ENCODE measurements around the gene KLHL7. TPM values are rescaled to one million over a fixed set of nuclear protein-coding genes. Genes with fewer than 3 reads are reported as not detected.

The KLHL7 gene
- total and polyA plus RNA-seq, 4 donors, result 5.4 to 14.1 (median 9.9) TPM

- no peak for DNase-seq (ENCODE audit: low spot score)
- Histone ChIP-seq H3K4me3 (ENCODE audit: low read depth in 1 of 3, low read length in 3 of 3) (no peak overlapping the region), H3K9me3 (ENCODE audit: control insufficient read depth in 4 of 4, low read length in 3 of 4) (no peaks in the 10 kb centered on the region), H3K4me1 (ENCODE audit: control insufficient read depth in 4 of 4, insufficient read depth in 4 of 4, low read length in 3 of 4) (peaks cover 2 to 20% (median 9%) of the 10 kb centered on the region in 4 donors), H3K27ac (ENCODE audit: low read depth in 1 of 2, low read length in 2 of 2) (no peak overlapping the region), H3K27me3 (ENCODE audit: control insufficient read depth in 4 of 4, insufficient read depth in 4 of 4, low read length in 3 of 4) (no peaks in the 10 kb centered on the region), H3K36me3 (ENCODE audit: control insufficient read depth in 4 of 4, insufficient read depth in 3 of 4, low read depth in 1 of 4, low read length in 3 of 4) (no peaks in the 10 kb centered on the region), H3K9ac (ENCODE audit: low read depth in 1 of 2, low read length in 2 of 2) (no peak overlapping the region)
- TF ChIP-seq MAX (IDR thresholded peaks at IDR 0.05) (no peak), ATF3 (IDR thresholded peaks at IDR 0.05) (no peak), CTCF (IDR thresholded peaks at IDR 0.05; ENCODE audit: low read depth, low read length, missing input control) (no peak), FOXA1 (IDR thresholded peaks at IDR 0.05) (no peak), NR2F2 (IDR thresholded peaks at IDR 0.05) (no peak), FOXA2 (IDR thresholded peaks at IDR 0.05) (no peak)
- WGBS, result 96% methylated on average over 4 of the region's 4 CpGs
Observed at GRCh38 chr7:23108995-23109394, 3.4 kb downstream of the KLHL7 start.

- no peaks in the 10 kb centered on the region for H3K36me3 ChIP-seq (ENCODE audit: control insufficient read depth in 4 of 4, insufficient read depth in 3 of 4, low read depth in 1 of 4, low read length in 3 of 4)
- DNase-seq (ENCODE audit: low spot score), result no peak
- peaks cover 2 to 20% (median 9%) of the 10 kb centered on the region in 4 donors for H3K4me1 ChIP-seq (ENCODE audit: control insufficient read depth in 4 of 4, insufficient read depth in 4 of 4, low read length in 3 of 4)
- no peak overlapping the region for H3K9ac ChIP-seq (ENCODE audit: low read depth in 1 of 2, low read length in 2 of 2)
- no peak overlapping the region for H3K4me3 ChIP-seq (ENCODE audit: low read depth in 1 of 3, low read length in 3 of 3)
- WGBS, result 69% methylated on average over 1 of the region's 1 CpG
- H3K27ac ChIP-seq (ENCODE audit: low read depth in 1 of 2, low read length in 2 of 2), result no peak overlapping the region
- TF ChIP-seq HNF4G (IDR thresholded peaks at IDR 0.05) (no peak), FOXA1 (IDR thresholded peaks at IDR 0.05) (no peak), JUND (IDR thresholded peaks at IDR 0.05) (no peak), TAF1 (conservative IDR thresholded peaks at IDR 0.05) (no peak)
- no peaks in the 10 kb centered on the region for H3K9me3 ChIP-seq (ENCODE audit: control insufficient read depth in 4 of 4, low read length in 3 of 4)
- no peaks in the 10 kb centered on the region for H3K27me3 ChIP-seq (ENCODE audit: control insufficient read depth in 4 of 4, insufficient read depth in 4 of 4, low read length in 3 of 4)
Observed at GRCh38 chr7:23109470-23109869, 3.9 kb downstream of the KLHL7 start.

- H3K36me3 ChIP-seq (ENCODE audit: control insufficient read depth in 4 of 4, insufficient read depth in 3 of 4, low read depth in 1 of 4, low read length in 3 of 4), result no peaks in the 10 kb centered on the region
- no peak overlapping the region for H3K4me3 ChIP-seq (ENCODE audit: low read depth in 1 of 3, low read length in 3 of 3)
- peaks cover 0 to 2% (median 0%) of the 10 kb centered on the region in 4 donors for H3K4me1 ChIP-seq (ENCODE audit: control insufficient read depth in 4 of 4, insufficient read depth in 4 of 4, low read length in 3 of 4)
- H3K27ac ChIP-seq (ENCODE audit: low read depth in 1 of 2, low read length in 2 of 2), result no peak overlapping the region
- TF ChIP-seq RAD21 (IDR thresholded peaks at IDR 0.05) (no peak), ATF3 (IDR thresholded peaks at IDR 0.05) (no peak), MAX (IDR thresholded peaks at IDR 0.05) (no peak), REST (IDR thresholded peaks at IDR 0.05) (no peak), HNF4A (conservative IDR thresholded peaks at IDR 0.05) (no peak), NR2F2 (IDR thresholded peaks at IDR 0.05) (no peak), CTCF (IDR thresholded peaks at IDR 0.05; ENCODE audit: low read depth, low read length, missing input control) (no peak), EGR1 (IDR thresholded peaks at IDR 0.05; ENCODE audit: low read depth in 2 of 2) (no peak), ZBTB33 (IDR thresholded peaks at IDR 0.05) (no peak), TAF1 (conservative IDR thresholded peaks at IDR 0.05) (no peak), GABPA (IDR thresholded peaks at IDR 0.05 in 1 of 2, conservative IDR thresholded peaks at IDR 0.05 in 1 of 2) (no peak), HNF4G (IDR thresholded peaks at IDR 0.05) (no peak), RXRA (IDR thresholded peaks at IDR 0.05) (no peak)
- 97% methylated on average over 3 of the region's 3 CpGs for WGBS
- H3K27me3 ChIP-seq (ENCODE audit: control insufficient read depth in 4 of 4, insufficient read depth in 4 of 4, low read length in 3 of 4), result no peaks in the 10 kb centered on the region
- DNase-seq (ENCODE audit: low spot score), result no peak
- H3K9me3 ChIP-seq (ENCODE audit: control insufficient read depth in 4 of 4, low read length in 3 of 4), result no peaks in the 10 kb centered on the region
- H3K9ac ChIP-seq (ENCODE audit: low read depth in 1 of 2, low read length in 2 of 2), result no peak overlapping the region
Observed at GRCh38 chr7:23114896-23115295, 9.3 kb downstream of the KLHL7 start.
